Measurements from ENCODE around the gene CHTF8. TPM values are rescaled to one million over a fixed set of nuclear protein-coding genes. Genes with fewer than 3 reads are reported as not detected.

The CHTF8 gene
- polyA plus RNA-seq, 1 of the 3 experiments (the other 2 are of a cell fraction) = 83.0 TPM

DNA sequence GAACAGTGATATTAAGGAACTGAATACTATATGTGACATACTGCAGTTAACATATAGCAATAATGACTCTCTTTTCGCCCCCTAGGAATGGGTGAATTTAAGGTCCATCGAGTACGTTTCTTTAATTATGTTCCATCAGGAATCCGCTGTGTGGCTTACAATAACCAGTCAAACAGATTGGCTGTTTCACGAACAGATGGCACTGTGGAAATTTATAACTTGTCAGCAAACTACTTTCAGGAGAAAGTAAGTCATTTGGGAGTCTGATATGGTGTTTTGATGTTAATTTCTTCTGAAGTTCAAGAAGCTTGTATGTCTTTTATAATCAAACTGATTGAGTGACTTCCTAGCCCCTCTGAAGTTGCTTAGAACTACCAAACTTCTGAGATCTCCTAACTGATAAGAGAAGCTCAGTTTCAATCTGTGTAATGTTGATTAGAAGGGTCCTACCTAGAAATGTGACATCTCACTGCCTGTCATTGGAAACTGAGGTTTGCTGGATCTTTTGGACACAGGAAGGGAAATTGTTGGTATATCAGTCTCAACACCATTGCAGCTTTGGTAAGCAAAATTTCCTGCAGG is 1.1 kb upstream of the CHTF8 start:
- CTCF ChIA-PET = interaction anchor here (1.5 to 2.7 kb wide), 6 partner anchors 9 to 605 kb away, joined by 6 to 17 read pairs (median 8); partner anchors contain the start of gene TANGO6
- Histone ChIP-seq H4K20me1 (ENCODE audit: insufficient read depth) (peaks cover 23% of the 10 kb centered on the region), H3K4me3 (ENCODE audit: low read depth in 2 of 2, low read length in 1 of 2) (peak overlapping the region; percentile 85 to 88), H3K9me3 (no peaks in the 10 kb centered on the region), H3K36me3 (replicated peaks in 1 of 2; ENCODE audit: control insufficient read depth in 1 of 2, insufficient read depth in 2 of 2, low read length in 1 of 2) (peaks cover 32 to 40% of the 10 kb centered on the region in 2 experiments), H3F3A (replicated peaks; ENCODE audit: insufficient read depth) (peaks cover 4% of the 10 kb centered on the region), H2AFZ (ENCODE audit: low read depth) (peak overlapping the region; percentile 80; the same call in 1 of the 2 replicates), H3K4me1 (ENCODE audit: control insufficient read depth in 1 of 2, insufficient read depth in 2 of 2, low read depth in 1 of 2, low read length in 1 of 2) (peaks cover 11 to 14% of the 10 kb centered on the region in 2 experiments; a peak in 3 of 4 replicates), H3K9ac (peak overlapping the region; percentile 73), H3K9me2 (no peaks in the 10 kb centered on the region), H3K27ac (ENCODE audit: low read depth in 2 of 2, low read length in 1 of 2) (peak overlapping the region in 1 of 2 experiments; percentile 93; a peak in 1 of 4 replicates), H3K27me3 (ENCODE audit: insufficient read depth) (no peaks in the 10 kb centered on the region), H3K79me2 (ENCODE audit: insufficient read depth) (peaks cover 96% of the 10 kb centered on the region), H3K4me2 (peak overlapping the region; percentile 77)
- no peak for TF ChIP-seq ELF1 (IDR thresholded peaks at IDR 0.05)
- TF ChIP-seq NFIC (IDR thresholded peaks at IDR 0.05; ENCODE audit: borderline replicate concordance) = no peak
- no peak for TF ChIP-seq GATA2 (CRISPR knock-in tag; IDR thresholded peaks at IDR 0.05)
- TF ChIP-seq, protein P1, sequence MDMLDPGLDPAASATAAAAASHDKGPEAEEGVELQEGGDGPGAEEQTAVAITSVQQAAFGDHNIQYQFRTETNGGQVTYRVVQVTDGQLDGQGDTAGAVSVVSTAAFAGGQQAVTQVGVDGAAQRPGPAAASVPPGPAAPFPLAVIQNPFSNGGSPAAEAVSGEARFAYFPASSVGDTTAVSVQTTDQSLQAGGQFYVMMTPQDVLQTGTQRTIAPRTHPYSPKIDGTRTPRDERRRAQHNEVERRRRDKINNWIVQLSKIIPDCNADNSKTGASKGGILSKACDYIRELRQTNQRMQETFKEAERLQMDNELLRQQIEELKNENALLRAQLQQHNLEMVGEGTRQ (IDR thresholded peaks at IDR 0.05; ENCODE audit: borderline replicate concordance, low read depth, low read length) = no peak
- no peak for TF ChIP-seq FOXJ3 (CRISPR knock-in tag; IDR thresholded peaks at IDR 0.05)
- TF ChIP-seq GABPA (IDR thresholded peaks at IDR 0.05; ENCODE audit: low read depth) = no peak
- TF ChIP-seq RFX5 (IDR thresholded peaks at IDR 0.05; ENCODE audit: low read length) = no peak
- TF ChIP-seq JUND (IDR thresholded peaks at IDR 0.05) = no peak
- TF ChIP-seq CHD2 (IDR thresholded peaks at IDR 0.05; ENCODE audit: low read length, partially characterized antibody) = no peak
- no peak for TF ChIP-seq RXRA (IDR thresholded peaks at IDR 0.05; ENCODE audit: borderline replicate concordance, low read depth)
- TF ChIP-seq, protein P2, sequence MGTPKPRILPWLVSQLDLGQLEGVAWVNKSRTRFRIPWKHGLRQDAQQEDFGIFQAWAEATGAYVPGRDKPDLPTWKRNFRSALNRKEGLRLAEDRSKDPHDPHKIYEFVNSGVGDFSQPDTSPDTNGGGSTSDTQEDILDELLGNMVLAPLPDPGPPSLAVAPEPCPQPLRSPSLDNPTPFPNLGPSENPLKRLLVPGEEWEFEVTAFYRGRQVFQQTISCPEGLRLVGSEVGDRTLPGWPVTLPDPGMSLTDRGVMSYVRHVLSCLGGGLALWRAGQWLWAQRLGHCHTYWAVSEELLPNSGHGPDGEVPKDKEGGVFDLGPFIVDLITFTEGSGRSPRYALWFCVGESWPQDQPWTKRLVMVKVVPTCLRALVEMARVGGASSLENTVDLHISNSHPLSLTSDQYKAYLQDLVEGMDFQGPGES (IDR thresholded peaks at IDR 0.05; ENCODE audit: low read depth, low read length) = no peak
- TF ChIP-seq FOXM1 (IDR thresholded peaks at IDR 0.05; ENCODE audit: low read depth) = no peak
- no peak for TF ChIP-seq POLR2AphosphoS5 (IDR thresholded peaks at IDR 0.05; ENCODE audit: low read depth, low read length)
- TF ChIP-seq TCF12 (IDR thresholded peaks at IDR 0.05) = no peak
- no peak for TF ChIP-seq MXI1 (IDR thresholded peaks at IDR 0.05; ENCODE audit: low read depth, low read length)
- TF ChIP-seq, protein P3, sequence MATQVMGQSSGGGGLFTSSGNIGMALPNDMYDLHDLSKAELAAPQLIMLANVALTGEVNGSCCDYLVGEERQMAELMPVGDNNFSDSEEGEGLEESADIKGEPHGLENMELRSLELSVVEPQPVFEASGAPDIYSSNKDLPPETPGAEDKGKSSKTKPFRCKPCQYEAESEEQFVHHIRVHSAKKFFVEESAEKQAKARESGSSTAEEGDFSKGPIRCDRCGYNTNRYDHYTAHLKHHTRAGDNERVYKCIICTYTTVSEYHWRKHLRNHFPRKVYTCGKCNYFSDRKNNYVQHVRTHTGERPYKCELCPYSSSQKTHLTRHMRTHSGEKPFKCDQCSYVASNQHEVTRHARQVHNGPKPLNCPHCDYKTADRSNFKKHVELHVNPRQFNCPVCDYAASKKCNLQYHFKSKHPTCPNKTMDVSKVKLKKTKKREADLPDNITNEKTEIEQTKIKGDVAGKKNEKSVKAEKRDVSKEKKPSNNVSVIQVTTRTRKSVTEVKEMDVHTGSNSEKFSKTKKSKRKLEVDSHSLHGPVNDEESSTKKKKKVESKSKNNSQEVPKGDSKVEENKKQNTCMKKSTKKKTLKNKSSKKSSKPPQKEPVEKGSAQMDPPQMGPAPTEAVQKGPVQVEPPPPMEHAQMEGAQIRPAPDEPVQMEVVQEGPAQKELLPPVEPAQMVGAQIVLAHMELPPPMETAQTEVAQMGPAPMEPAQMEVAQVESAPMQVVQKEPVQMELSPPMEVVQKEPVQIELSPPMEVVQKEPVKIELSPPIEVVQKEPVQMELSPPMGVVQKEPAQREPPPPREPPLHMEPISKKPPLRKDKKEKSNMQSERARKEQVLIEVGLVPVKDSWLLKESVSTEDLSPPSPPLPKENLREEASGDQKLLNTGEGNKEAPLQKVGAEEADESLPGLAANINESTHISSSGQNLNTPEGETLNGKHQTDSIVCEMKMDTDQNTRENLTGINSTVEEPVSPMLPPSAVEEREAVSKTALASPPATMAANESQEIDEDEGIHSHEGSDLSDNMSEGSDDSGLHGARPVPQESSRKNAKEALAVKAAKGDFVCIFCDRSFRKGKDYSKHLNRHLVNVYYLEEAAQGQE (IDR thresholded peaks at IDR 0.05; ENCODE audit: low read depth, low read length) = no peak
- no peak for DNase-seq
- WGBS (ENCODE audit: low lambda C conversion rate) = 2% methylated on average over 5 of the region's 5 CpGs
- POLR2A ChIA-PET = interaction anchor here (0.6 to 1.8 kb wide), 4 partner anchors 7 to 154 kb away, joined by 3 to 5 read pairs (median 4); no protein-coding TSS in a partner anchor

Data from SK-N-SH (cell line).